Activated effector memory CD4-positive, alpha-beta T cell treated with anti-CD3 and anti-CD28 coated beads, Interleukin-2, amount 50 U/mL, for 16 hours (primary cell): ENCODE measurements around the gene SPTBN1.

Experiments used
- DNase-seq: peaks from one replicate; pipeline ENCODE4 v3.0.0-alpha.2; 2020

The SPTBN1 gene

GRCh38 chr2:54617409-54617808 lies 161.3 kb downstream of the SPTBN1 start:
- DNase-seq, result no peak

- DNase-seq, result no peak
These were observed 162.8 kb downstream of the SPTBN1 start for GRCh38 chr2:54618646-54619565.

GRCh38 chr2:54619660-54620231 lies 163.6 kb downstream of the SPTBN1 start:
- no peak for DNase-seq

- DNase-seq, result no peak
These were observed 164.8 kb downstream of the SPTBN1 start for GRCh38 chr2:54620948-54621347.

GRCh38 chr2:54624591-54625071 lies 168.5 kb downstream of the SPTBN1 start:
- DNase-seq, result no peak

- no peak for DNase-seq
These were observed 170.0 kb downstream of the SPTBN1 start for GRCh38 chr2:54626131-54626530.

- DNase-seq, result no peak
These were observed 170.8 kb downstream of the SPTBN1 start for GRCh38 chr2:54626884-54627283.

- no peak for DNase-seq
These were observed 171.8 kb downstream of the SPTBN1 start for GRCh38 chr2:54627973-54628372.

GRCh38 chr2:54628418-54628817 lies 172.3 kb downstream of the SPTBN1 start:
- DNase-seq, result no peak

- DNase-seq, result no peak
These were observed 172.8 kb downstream of the SPTBN1 start for GRCh38 chr2:54628957-54629356.

GRCh38 chr2:54629390-54629789 lies 173.3 kb downstream of the SPTBN1 start:
- DNase-seq, result no peak

- no peak for DNase-seq
These were observed 174.1 kb downstream of the SPTBN1 start for GRCh38 chr2:54629914-54630857.

GRCh38 chr2:54630858-54631497 lies 174.9 kb downstream of the SPTBN1 start:
- DNase-seq, result no peak

- no peak for DNase-seq
These were observed 175.6 kb downstream of the SPTBN1 start for GRCh38 chr2:54631755-54632154.

- no peak for DNase-seq
These were observed 176.9 kb downstream of the SPTBN1 start for GRCh38 chr2:54632733-54633692.

GRCh38 chr2:54634021-54634420 lies 177.9 kb downstream of the SPTBN1 start:
- no peak for DNase-seq

GRCh38 chr2:54634564-54635511 lies 178.7 kb downstream of the SPTBN1 start:
- no peak for DNase-seq

GRCh38 chr2:54635554-54636152 lies 179.5 kb downstream of the SPTBN1 start:
- DNase-seq, result no peak

- no peak for DNase-seq
These were observed 180.4 kb downstream of the SPTBN1 start for GRCh38 chr2:54636415-54637139.
